OCI-LY3 (cell line): ENCODE data around the gene GJC3.

Experiments
- CTCF ChIP-seq: fragments of 200-600, 300-600 bp; sonication (generic); IDR thresholded peaks from 2 replicates; pipeline ENCODE4 v1.5.1; 2014; ENCODE audit warnings: antibody characterized with exemption, low read length, low read depth
- EZH2phosphoT487 ChIP-seq: fragments of 200-600 bp; shearing (Covaris generic); IDR thresholded peaks from 2 replicates; pipeline ENCODE4 v1.6.1; 2018; ENCODE audit warnings: antibody characterized with exemption, mixed run types, low read depth

GRCh38 chr7:99929730-99930053, 272 bp upstream of the GJC3 start:
- TF ChIP-seq CTCF: no peak
- no peak for TF ChIP-seq EZH2phosphoT487
